ENCODE data around the gene SP6.

The SP6 gene

GRCh38 chr17:47852113-47852949 lies 1.4 kb upstream of the SP6 start:
- no peak for DNase-seq

GRCh38 chr17:47851764-47852112 lies 775 bp upstream of the SP6 start:
- DNase-seq: no peak

- no peak for DNase-seq
These were observed 631 bp downstream of the SP6 start for GRCh38 chr17:47850373-47850691.

GRCh38 chr17:47848198-47848513 lies 2.8 kb downstream of the SP6 start:
- DNase-seq: no peak

GRCh38 chr17:47847341-47848197 lies 3.4 kb downstream of the SP6 start:
- no peak for DNase-seq

- DNase-seq: no peak
These were observed 4.1 kb downstream of the SP6 start for GRCh38 chr17:47846716-47847340.

- no peak for DNase-seq
These were observed 5.3 kb downstream of the SP6 start for GRCh38 chr17:47845716-47846075.

- DNase-seq: no peak
These were observed 5.9 kb downstream of the SP6 start for GRCh38 chr17:47844814-47845715.

- no peak for DNase-seq
These were observed 6.7 kb downstream of the SP6 start for GRCh38 chr17:47844227-47844626.

GRCh38 chr17:47843391-47843730 lies 7.6 kb downstream of the SP6 start:
- DNase-seq: no peak

- no peak for DNase-seq
These were observed 9.3 kb downstream of the SP6 start for GRCh38 chr17:47841488-47842291.

GRCh38 chr17:47840742-47841487 lies 10.0 kb downstream of the SP6 start, which contains the start of gene SCRN2:
TSS of gene SCRN2 (minus strand) at chr17:47841273. CDS start at chr17:47840843, 430 bp downstream.
- DNase-seq: peak; percentile 79

GRCh38 chr17:47840001-47840741 lies 10.8 kb downstream of the SP6 start:
- no peak for DNase-seq

- no peak for DNase-seq
These were observed 11.9 kb downstream of the SP6 start for GRCh38 chr17:47839071-47839470.

- DNase-seq: no peak
These were observed 12.3 kb downstream of the SP6 start for GRCh38 chr17:47838636-47839035.

GRCh38 chr17:47837401-47838039 lies 13.4 kb downstream of the SP6 start:
- no peak for DNase-seq

GRCh38 chr17:47836601-47837000 lies 14.4 kb downstream of the SP6 start:
- DNase-seq: no peak

- DNase-seq: no peak
These were observed 16.2 kb downstream of the SP6 start for GRCh38 chr17:47834756-47835155.

GRCh38 chr17:47831934-47832327 lies 19.0 kb downstream of the SP6 start:
- no peak for DNase-seq
